SK-N-SH treated with all-trans-retinoic acid at 6 μM for 48 hours (cell line): ENCODE results near the gene VEPH1.

ENCODE experiments used
- ARNTL ChIP-seq: fragments of 450-650 bp; formaldehyde crosslinking; IDR thresholded peaks from 2 replicates; pipeline ENCODE4 v1.5.0; 2020; ENCODE audit warnings: low read depth, mild to moderate bottlenecking, moderate library complexity, borderline replicate concordance
- BACH2 ChIP-seq: fragments of 250-450 bp; sonication (Bioruptor Pico); IDR thresholded peaks from 2 replicates; pipeline ENCODE4 v1.9.0; 2021; ENCODE audit warnings: mild to moderate bottlenecking, borderline replicate concordance
- CREB5 ChIP-seq: fragments of 250-450 bp; sonication (Bioruptor Pico); IDR thresholded peaks from 2 replicates; pipeline ENCODE4 v1.5.1; 2020; ENCODE audit warnings: low read depth, mild to moderate bottlenecking, moderate library complexity
- CSRNP3 ChIP-seq: fragments of 250-450 bp; sonication (Bioruptor Pico); IDR thresholded peaks from 2 replicates; pipeline ENCODE4 v1.5.1; 2021; ENCODE audit warnings: mild to moderate bottlenecking, moderate library complexity
- GLIS3 ChIP-seq: fragments of 250-450 bp; sonication (Bioruptor Pico); IDR thresholded peaks from 2 replicates; pipeline ENCODE4 v1.5.0; 2020; ENCODE audit warnings: mild to moderate bottlenecking, moderate library complexity
- OSR1 ChIP-seq: fragments of 250-450 bp; sonication (Bioruptor Pico); IDR thresholded peaks from 2 replicates; pipeline ENCODE4 v1.8.0; 2022; ENCODE audit warnings: moderate library complexity, mild to moderate bottlenecking, inconsistent platforms
- PATZ1 ChIP-seq: fragments of 250-450 bp; sonication (Bioruptor Pico); IDR thresholded peaks from 2 replicates; pipeline ENCODE4 v1.8.0; 2020; ENCODE audit warnings: mild to moderate bottlenecking, moderate library complexity, borderline replicate concordance
- PPARA ChIP-seq: fragments of 250-450 bp; sonication (Bioruptor Pico); IDR thresholded peaks from 2 replicates; pipeline ENCODE4 v1.5.0; 2020; ENCODE audit warnings: mild to moderate bottlenecking, borderline replicate concordance
- RARB ChIP-seq: fragments of 250-450 bp; sonication (Bioruptor Pico); IDR thresholded peaks from 2 replicates; pipeline ENCODE4 v1.8.0; 2021; ENCODE audit warnings: mild to moderate bottlenecking, moderate library complexity
- SNAI2 ChIP-seq: fragments of 250-450 bp; sonication (Bioruptor Pico); IDR thresholded peaks from 2 replicates; pipeline ENCODE4 v1.5.0; 2020; ENCODE audit warnings: mild to moderate bottlenecking, moderate library complexity
- ZC3H10 ChIP-seq: fragments of 250-450 bp; sonication (Bioruptor Pico); IDR thresholded peaks from 2 replicates; pipeline ENCODE4 v1.5.1; 2021; ENCODE audit warnings: mild to moderate bottlenecking, moderate library complexity

- no peak for TF ChIP-seq CREB5
- TF ChIP-seq CSRNP3 (CRISPR knock-in tag) = no peak
- no peak for TF ChIP-seq OSR1 (CRISPR knock-in tag)
- no peak for TF ChIP-seq BACH2 (CRISPR knock-in tag)
- no peak for TF ChIP-seq ARNTL (CRISPR knock-in tag)
- TF ChIP-seq RARB (CRISPR knock-in tag) = no peak
- no peak for TF ChIP-seq GLIS3 (CRISPR knock-in tag)
- no peak for TF ChIP-seq ZC3H10
- TF ChIP-seq PATZ1 (CRISPR knock-in tag) = no peak
- TF ChIP-seq PPARA (CRISPR knock-in tag) = no peak
- no peak for TF ChIP-seq SNAI2 (CRISPR knock-in tag)
Observed at GRCh38 chr3:157452097-157452496, 51.1 kb downstream of the VEPH1 start.
